Iris pigment epithelial cell (primary cell): ENCODE measurements around the gene GALNT5.
"Not testable (repeated sequence)": the region's sequence is repeated elsewhere in the genome, so short reads cannot be mapped to it uniquely, and the experiment has no call there.

ENCODE experiments used
- DNase-seq: peaks from one replicate; pipeline ENCODE4 v3.0.0-alpha.2; 2011; ENCODE audit warnings: low read depth

The GALNT5 gene, protein sequence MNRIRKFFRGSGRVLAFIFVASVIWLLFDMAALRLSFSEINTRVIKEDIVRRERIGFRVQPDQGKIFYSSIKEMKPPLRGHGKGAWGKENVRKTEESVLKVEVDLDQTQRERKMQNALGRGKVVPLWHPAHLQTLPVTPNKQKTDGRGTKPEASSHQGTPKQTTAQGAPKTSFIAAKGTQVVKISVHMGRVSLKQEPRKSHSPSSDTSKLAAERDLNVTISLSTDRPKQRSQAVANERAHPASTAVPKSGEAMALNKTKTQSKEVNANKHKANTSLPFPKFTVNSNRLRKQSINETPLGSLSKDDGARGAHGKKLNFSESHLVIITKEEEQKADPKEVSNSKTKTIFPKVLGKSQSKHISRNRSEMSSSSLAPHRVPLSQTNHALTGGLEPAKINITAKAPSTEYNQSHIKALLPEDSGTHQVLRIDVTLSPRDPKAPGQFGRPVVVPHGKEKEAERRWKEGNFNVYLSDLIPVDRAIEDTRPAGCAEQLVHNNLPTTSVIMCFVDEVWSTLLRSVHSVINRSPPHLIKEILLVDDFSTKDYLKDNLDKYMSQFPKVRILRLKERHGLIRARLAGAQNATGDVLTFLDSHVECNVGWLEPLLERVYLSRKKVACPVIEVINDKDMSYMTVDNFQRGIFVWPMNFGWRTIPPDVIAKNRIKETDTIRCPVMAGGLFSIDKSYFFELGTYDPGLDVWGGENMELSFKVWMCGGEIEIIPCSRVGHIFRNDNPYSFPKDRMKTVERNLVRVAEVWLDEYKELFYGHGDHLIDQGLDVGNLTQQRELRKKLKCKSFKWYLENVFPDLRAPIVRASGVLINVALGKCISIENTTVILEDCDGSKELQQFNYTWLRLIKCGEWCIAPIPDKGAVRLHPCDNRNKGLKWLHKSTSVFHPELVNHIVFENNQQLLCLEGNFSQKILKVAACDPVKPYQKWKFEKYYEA

DNA sequence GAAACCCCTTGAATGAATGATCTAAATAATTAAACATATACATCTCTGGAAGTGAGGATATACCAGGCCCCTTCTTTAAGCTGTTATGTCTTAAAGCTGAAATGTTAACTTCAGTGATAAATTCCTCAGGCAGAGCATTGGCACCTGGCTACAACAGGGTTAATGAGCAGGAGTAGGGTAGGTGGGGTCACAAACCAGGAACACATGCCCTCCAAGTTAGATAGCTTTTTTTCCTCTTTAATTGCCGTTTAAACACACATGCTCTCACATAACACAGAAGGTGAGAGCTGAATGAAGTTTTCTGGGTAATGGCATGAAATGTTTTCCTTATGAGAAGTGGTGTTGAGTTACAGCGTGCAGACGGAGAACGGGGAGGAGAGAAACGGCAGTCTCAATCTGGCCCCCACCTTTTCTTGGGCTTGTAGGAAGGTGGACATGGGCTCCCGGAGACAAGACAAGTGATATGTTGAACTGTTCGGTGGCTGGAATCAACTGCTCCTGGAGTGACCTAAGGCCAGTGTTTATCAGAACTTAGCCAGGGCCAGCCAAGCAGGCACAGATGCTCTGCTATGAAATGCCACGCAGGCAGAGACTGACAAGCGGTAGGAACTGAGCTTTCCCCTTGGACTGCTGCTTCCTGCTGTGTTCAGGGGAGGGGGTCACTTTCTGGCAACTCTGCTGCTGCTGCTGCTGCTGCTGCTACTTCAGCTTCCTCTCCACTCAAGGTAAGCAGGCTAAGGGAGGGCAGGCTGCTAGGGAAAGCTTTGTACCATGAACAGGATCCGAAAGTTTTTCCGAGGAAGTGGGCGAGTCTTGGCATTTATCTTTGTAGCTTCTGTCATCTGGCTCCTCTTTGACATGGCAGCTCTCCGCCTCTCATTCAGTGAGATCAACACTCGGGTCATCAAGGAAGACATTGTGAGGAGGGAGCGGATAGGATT, at the start of gene GALNT5:
Gene GALNT5 (plus strand): TSS at position 394 of the 941 bp plus-strand sequence. CDS start 378 bp downstream, at position 772.
- peak; percentile 79 for DNase-seq

DNA sequence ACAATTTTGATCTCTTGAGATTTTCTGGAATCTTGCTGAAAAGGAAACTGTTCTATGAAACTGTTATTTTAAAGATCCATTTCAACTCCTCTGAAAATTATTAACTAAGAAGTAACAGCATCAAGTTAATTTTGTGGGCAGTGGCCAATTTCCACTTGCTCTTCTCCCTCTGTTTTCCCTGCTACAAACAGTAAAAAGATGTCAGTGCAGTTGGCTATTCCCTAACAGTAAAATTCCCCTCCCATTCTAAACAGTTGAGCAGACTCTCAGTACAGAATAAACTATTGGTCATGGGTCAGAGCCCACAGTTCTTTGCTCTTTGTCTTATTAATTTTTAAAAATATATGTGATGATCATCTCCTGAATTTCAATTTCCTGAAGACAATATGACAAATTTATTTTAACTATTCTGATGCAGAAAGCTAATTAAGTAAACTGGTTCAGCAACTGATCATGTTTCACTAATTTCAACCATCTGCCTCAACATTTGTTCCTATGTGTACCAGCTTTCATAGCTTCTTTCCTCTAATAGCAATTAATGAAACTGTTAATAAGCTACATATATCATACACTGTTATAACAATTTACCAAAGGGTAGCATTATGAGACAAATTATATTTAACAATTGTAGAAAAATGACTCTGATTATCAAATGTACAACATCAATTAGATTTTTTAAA, 41.1 kb upstream of the GALNT5 start:
- DNase-seq: no peak

DNA sequence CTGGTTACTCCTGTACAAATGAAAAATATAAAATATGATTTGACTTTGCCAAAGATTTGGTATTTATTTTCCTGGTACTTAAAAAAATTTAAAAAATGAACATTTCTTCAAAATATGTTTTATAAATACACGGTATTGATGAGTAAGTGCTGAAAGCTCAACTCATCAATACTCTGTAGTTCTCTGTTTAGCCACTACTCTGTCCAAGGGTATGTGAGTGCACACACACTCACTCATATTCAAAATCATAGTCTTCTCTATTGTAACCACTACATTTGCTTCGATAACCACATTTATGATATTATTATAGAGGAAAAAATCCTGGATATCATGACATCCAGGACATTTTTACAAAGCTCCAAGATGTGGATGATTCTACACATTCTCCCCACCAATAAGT, 40.1 kb upstream of the GALNT5 start:
- no peak for DNase-seq

DNA sequence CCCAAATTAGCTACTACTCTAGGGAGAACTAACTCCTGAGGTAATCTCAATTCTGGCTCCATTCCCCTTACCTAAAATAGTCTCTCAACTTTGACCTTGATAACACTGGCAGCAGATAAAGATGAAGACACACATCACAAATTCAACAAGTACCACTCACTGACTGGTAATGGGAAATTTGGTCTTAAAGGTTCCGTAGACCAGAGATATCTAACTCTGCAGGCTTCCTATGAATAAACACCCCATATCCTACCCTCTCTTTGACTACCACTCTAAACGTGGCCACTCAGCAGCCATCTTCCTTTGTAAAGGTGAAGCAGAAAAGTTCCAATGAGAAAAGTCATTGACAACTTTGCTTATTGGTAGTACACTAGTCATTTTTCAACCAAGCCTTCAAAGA, 38.6 kb upstream of the GALNT5 start:
- DNase-seq: no peak

DNA sequence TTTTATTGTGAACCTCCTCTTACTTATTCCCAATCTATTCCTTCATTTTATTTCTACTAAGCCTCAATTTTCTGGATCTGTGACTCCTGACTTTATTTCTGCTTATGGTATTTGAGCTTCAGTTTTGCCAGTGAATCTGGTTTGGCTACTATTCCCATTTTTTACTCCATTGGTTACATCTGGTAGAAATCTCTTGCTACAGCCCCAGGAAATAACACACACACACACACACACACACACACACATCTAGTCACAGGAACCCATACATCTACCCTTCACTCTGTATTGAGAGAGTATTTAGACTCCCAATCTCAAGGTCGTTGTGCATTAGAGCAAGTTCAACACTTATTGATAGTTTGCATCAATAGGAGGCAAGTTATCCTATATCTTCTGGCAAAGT, 37.0 kb upstream of the GALNT5 start:
- DNase-seq: no peak

DNA sequence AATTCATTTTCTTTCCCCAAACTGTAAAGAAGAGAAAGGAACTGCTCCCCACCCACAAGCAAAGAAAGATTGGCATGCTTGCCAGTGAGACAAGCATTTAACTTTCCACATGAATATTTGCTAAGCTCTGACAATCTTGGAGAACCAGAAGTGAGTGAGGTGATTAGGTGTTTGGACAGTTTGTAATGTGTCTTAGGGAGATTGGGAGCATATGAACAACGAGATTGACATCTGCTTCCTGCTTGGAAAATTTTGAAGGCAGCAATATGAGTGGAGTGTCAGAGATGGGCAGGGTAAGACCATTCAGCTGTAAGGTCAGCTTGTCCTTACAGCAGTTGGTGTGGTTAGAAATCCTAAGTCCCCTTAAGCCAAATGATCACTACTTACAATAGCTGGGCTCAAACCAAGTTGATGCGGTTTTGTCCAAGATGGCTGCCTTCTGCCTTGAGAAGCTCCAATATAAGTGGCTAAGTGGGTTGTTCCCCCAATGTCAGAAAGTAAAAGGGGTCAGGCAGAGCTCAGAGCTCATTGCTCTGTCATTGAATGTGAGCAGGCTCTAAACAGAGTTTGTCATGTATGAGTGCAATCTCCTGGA, 36.0 kb upstream of the GALNT5 start:
- no peak for DNase-seq

DNA sequence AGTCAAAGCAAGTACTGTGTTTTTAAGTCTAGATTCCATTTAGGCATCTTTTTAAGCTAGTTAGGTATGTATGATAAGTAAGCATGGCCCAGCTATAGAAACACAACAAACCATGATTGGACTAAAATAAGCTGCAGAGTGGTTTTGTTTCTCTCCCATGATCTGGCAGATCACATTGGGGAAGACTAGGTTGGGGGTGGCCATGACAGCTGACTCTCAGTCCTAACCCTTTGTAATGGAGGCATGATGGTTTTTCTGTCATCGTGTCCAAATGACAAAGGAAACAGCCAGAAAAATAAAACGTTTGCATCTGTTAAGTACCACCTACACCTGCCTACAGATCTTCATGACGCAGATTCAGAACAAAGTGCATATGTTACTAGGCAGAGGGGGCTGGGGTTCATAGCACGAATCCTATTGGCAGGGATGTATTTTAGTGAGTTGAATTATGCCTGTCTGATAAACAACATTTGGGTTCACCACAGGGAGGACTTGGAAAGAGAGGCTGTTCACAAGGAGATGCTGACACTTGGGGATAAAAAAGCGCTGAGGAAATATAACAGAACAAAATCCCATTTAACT, 33.8 kb upstream of the GALNT5 start:
- DNase-seq: no peak

DNA sequence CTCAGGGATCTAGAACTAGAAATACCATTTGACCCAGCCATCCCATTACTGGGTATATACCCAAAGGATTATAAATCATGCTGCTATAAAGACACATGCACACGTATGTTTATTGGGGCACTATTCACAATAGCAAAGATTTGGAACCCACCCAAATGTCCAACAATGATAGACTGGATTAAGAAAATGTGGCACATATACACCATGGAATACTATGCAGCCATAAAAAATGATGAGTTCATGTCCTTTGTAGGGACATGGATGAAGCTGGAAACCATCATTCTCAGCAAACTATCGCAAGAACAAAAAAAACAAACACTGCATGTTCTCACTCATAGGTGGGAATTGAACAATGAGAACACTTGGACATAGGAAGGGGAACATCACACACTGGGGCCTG, 33.1 kb upstream of the GALNT5 start:
- DNase-seq: not testable (repeated sequence)

DNA sequence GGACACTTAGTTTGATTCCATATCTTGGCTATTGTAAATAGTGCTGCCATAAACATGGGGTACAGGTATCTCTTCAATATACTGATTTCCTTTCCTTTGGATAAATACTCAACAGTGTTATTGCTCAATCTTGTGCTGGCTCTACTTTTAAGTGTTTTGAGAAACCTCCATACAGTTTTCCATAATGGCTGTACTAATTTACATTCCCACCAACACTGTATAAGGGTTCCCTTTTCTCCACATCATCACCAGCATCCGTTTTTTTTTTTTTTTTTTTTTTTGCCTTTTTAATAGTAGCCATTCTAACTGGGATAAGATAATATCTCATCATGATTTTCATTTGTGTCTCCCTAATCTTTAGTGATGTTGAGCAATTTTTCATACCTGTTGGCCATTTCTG, 29.9 kb upstream of the GALNT5 start:
- no peak for DNase-seq

DNA sequence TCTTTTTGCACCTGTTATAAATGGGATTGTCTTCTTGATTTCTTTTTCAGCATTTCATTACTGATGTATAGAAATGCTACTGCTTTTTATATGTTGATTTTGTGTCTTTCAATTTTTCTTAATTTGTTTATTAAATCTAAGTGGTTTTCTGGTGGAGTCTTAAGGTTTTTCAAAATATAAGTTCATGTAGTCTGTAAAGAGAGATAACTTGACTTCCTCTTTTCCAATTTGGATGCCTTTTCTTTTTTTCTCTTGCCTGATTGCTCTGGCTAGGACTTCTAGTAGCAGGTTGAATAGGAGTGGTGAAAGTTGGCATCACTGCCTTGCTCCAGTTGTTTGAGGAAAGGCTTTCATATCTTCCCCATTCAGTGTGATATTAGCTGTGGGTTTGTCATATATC, 28.6 kb upstream of the GALNT5 start:
- no peak for DNase-seq

DNA sequence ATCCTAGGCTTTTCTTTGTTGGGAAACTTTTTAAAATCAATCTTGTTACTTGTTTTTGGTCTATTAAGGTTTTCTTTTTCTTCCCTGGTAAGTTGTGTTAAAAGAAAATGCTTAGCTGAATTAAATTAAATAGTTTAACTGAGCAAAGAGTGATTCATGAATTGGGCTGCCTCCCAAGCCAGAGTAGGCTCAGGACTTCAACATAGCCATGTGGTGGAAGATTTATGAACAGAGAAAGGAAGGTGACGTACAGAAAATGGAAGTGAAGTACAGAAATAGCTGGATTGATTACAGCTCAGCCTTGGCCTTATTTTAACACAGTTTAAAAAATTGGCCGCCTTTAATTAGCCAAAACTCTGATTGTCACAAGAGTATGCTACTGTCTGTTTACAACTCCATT, 27.9 kb upstream of the GALNT5 start:
- peak; percentile 91 for DNase-seq

DNA sequence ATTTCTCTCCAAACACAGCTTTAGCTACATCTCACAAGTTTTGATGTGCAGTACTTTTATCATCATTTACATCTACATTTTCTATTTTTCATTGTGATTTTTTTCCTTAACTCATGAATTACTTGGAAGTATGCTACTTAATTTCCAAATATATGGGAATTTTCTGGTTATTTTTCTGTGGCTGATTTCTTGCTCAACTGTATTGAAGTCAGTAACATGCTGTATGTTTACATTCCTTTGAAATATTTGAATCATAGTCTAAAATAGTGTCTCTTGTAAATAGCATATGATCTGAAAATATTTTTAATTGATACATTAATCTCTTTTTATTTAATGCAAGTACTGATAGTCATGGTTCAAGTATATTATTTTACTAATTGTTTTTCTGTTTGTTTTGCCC, 26.0 kb upstream of the GALNT5 start:
- DNase-seq: peak; percentile 45

DNA sequence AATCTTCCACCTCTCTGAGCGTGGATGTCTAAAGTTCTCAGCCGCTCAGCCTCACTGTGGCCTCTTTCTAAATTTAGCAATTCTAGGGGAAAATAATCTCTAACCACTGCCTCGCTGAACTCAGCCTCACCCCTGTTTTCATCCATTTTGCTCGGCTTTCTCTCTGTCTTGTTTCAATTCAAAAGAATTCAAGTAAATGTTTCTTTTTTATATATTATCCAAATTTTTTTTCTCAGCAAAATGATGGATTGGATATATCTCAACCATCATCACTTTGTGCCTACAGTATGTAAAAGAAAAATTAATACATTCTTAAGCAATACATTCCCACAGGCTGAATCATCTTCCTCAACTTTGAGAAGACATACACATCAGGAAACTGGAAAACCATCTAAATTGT, 24.0 kb upstream of the GALNT5 start:
- DNase-seq: peak; percentile 78

DNA sequence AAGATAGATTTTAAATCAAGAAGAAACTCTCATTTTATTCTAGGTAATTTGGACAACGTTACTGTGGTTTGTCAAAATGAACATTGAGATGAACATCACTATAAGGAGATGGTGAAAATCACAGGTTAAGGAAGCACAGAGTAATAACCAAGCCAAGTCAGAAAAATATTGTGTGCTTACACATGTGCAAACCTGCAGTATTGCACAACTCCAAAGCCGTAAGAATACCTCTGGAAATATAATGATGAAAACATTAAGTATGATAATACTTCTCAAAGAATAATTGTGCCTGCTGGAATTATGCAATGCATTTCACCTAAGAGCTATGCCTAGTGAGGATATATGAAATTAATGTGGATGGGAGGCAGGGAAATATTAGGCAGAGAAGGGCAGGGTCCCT, 21.1 kb upstream of the GALNT5 start:
- no peak for DNase-seq

DNA sequence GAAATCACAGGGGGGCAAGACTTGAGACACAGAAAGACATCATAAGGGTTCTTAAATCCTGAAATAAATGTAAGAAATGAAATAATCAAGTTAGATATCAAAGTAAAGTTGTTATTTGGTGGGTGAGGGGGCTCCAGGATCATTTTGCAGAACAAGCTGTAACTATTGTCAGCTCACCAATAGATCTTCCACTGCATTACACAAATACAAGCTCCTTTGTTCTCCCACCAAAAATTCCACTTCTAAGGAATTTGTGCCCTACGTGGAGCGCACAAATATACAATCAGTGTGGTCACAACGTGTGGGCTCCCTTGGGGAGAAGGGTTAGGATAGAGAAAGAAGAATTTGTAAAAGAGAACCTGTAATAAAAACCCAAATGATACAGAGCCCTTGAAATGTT, 19.2 kb upstream of the GALNT5 start:
- no peak for DNase-seq

DNA sequence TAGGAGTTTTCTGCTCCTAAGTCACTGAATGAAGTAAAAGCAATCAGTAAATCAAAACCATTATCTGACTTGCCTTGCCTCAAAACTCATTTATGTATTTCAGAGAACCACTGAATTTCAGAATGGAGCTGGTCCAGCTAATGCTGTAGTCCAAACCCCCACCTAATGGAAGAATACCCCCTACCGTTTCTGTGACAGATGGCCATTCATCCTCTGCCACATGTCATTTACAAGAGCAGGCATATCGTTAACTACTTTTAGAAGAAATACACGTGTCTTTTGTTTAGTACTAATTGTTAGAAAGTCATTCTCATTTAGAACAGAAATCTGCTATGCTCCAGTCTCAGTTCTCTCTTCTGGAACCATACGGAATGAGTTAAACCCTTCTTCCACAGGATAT, 12.8 kb upstream of the GALNT5 start:
- DNase-seq: no peak

DNA sequence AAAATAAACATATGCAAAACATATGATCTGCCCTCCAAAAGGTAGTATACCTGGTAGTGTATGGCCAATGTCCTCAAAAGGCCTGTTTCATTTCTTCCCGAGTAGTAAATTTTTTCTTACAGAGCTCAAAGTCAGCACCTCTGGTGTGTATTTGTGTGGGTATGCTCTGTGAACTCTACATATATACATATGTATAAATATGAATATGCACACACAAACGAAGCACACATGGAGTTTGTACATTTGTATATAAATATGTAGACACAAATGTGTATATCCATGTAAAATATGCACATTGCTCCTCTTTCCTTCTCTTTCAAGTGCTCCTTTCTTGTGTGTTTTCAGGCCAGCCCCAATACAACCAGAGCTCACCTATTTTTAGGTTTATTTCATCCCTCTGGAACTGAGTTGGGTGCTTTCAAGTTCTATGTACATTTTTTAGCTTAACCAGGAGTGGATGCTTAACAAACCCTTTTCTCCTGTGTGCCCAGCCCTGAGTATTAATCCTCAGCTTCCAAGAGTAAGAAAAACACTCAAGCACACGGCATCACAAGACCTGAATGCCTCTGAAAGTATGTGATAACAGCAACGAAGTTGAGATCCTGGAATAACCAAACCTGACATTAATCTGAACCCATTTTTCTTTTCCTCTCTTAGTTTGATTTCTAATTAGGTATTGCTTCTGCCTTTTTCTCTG, 12.2 kb upstream of the GALNT5 start:
- no peak for DNase-seq

DNA sequence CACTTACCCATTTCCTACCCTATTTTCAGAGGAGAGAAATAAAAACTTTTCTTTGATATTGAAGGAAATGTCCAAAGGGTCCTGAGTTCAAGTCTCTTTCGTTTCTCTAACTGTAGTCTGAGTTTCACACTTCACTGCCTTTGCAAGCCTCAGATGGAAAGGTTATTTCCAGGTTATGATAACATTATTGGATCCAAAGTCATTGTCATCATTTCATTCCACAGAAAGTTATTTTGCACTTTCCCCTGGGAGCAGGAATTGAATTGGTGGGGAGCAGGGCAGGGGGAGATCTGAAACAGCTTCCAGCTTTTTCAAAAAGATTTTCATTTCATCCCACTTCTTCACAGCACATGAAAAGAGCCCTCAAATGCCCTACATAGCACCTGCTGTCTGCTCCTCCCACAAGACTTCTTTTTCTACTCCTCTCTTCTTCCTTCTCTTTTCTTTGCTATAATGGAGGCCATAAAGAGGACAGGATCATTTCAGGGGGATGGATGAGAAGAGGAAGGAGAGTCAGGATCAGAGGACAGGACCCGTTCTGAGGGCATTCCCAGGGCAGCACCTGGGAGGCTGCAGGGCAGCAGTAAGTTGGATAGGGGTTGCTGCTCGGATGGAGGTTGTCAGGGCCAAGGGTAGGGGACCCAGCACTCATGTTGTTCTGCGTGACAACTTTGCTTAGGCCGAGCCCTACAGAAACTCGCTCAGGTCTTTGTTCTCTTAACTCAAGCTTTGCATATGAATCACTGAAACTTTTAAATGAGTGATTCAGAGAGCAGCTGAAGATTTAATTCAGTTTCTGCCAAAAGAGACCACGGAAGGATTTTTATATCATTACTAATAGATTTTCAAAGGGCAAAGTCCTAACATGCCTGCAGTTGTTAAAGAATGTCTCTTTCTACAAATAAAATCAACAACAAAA, 11.4 kb upstream of the GALNT5 start:
- DNase-seq: peak; percentile 90
